Astrocyte of the spinal cord (primary cell): ENCODE measurements around the gene OR4C13.
"Not testable (repeated sequence)": the region's sequence is repeated elsewhere in the genome, so short reads cannot be mapped to it uniquely, and the experiment has no call there.

ENCODE experiments used
- DNase-seq: peaks from one replicate; pipeline ENCODE4 v3.0.0; 2011; ENCODE audit warnings: low read depth, low spot score
- H3K4me3 ChIP-seq: 2 replicates; pipeline ENCODE4 v1.5.1; 2011; ENCODE audit warnings: low read depth, mild to moderate bottlenecking, low read length, moderate library complexity
- in situ Hi-C: cut with HindIII; loops from 2 replicates; pipeline ENCODE4 v1.10.0; 2017; ENCODE audit warnings: low sequenced_read_pairs
- TF ChIP-seq, protein P1 (sequence below): IDR thresholded peaks from 2 replicates; pipeline ENCODE4 v1.5.1; 2012; ENCODE audit warnings: low read depth, mild to moderate bottlenecking, low read length, inconsistent platforms

The OR4C13 gene

DNA sequence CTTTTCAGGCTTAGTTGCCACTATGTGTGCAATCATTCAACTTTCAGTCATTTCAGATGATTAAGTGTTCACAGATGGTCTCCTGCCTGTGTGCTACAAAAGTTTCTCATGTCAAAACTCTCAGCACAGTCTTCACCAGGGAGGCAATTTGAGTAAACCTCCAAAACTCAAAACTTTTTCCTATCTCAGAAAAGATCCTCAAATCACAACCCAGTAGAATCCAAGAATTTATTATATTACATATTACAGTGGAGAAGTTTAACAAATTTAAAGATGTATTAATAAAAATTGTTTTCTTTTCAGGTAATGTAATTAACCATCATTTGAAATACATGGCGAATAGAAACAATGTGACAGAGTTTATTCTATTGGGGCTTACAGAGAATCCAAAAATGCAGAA is at the start of gene OR4C13:
Gene OR4C13, plus strand, starts transcription at position 301 of the 400 bp plus-strand sequence. Its CDS starts 32 bp downstream, at position 333.
- TF ChIP-seq, protein P1, sequence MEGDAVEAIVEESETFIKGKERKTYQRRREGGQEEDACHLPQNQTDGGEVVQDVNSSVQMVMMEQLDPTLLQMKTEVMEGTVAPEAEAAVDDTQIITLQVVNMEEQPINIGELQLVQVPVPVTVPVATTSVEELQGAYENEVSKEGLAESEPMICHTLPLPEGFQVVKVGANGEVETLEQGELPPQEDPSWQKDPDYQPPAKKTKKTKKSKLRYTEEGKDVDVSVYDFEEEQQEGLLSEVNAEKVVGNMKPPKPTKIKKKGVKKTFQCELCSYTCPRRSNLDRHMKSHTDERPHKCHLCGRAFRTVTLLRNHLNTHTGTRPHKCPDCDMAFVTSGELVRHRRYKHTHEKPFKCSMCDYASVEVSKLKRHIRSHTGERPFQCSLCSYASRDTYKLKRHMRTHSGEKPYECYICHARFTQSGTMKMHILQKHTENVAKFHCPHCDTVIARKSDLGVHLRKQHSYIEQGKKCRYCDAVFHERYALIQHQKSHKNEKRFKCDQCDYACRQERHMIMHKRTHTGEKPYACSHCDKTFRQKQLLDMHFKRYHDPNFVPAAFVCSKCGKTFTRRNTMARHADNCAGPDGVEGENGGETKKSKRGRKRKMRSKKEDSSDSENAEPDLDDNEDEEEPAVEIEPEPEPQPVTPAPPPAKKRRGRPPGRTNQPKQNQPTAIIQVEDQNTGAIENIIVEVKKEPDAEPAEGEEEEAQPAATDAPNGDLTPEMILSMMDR, result no peak
- DNase-seq, result no peak
- H3K4me3 ChIP-seq, result no peak within 1 kb of the TSS
- in situ Hi-C loops, result no loop called here

DNA sequence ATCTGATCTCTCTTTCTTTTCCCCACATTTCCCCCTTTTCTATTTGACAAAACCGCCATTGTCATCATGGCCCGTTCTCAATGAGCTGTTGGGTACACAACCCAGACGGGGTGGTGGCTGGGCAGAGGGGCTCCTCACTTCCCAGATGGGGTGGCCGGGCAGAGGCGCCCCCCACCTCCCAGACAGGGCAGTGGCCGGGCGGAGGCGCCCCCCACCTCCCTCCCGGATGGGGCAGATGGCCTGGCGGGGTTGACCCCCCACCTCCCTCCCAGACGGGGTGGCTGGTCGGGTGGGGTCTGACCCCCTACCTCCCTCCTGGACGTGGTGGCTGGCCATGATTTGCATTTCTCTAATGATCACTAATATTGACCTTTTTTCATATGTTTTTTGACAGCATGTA is 40.7 kb upstream of the OR4C13 start:
- in situ Hi-C loops, result not testable (repeated sequence)

DNA sequence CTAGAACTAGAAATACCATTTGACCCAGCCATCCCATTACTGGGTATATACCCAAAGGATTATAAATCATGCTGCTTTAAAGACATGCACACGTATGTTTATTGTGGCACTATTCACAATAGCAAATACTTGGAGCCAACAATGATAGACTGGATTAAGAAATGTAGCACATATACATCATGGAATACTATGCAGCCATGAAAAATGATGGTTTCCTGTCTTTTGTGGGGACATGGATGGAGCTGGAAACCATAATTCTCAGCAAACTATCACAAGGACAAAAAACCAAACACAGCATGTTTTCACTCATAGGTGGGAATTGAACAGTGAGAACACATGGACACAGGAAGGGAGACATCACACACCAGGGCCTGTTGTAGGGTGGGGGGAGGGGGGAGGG is 3.5 kb upstream of the OR4C13 start:
- H3K4me3 ChIP-seq, DNase-seq, in situ Hi-C loops: not testable (repeated sequence)

More for the DNA sequence above, 40.7 kb upstream of the OR4C13 start:
- not testable (repeated sequence) for DNase-seq, H3K4me3 ChIP-seq

DNA sequence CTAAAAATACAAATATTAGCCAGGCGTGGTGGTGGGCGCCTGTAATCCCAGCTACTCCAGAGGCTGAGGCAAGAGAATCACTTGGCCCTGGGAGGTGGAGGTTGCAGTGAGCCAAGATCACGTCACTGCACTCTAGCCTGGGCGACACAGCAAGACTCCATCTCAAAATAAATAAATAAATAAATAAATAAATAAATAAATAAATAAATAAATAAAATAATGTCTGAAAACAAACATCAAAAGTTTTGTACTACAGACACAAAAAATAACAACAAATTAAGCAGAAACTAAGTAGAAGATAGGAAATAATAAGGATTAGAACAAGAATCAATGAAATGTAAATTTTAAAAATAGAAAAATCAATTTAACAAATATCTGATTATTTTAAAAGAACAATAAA is 21.2 kb downstream of the OR4C13 start:
- H3K4me3 ChIP-seq, in situ Hi-C loops, DNase-seq: not testable (repeated sequence)

DNA sequence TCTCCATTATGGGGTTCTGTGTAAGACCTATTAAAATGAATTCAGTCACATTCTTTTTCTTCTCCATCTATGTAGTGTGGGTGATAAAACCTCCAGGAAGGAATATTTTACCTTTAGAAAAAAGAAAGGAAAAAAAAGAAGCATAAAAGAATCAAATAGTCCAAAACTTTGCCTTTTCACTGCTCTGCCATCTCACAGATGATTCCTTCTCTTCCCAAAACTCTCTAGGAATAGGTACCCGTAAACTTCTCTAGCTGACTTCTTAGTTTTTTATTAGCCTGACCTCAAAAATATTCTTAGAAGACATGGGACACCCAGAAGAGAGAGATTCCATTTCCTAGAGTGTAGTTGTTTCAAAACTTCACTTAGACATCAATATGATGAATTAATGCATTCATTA is 30.2 kb downstream of the OR4C13 start, which contains the start of gene OR4C12:
Gene OR4C12, minus strand, starts transcription at position 101 of the 400 bp plus-strand sequence. Its CDS starts 34 bp downstream, at position 67.
- DNase-seq, in situ Hi-C loops, H3K4me3 ChIP-seq: not testable (repeated sequence)

DNA sequence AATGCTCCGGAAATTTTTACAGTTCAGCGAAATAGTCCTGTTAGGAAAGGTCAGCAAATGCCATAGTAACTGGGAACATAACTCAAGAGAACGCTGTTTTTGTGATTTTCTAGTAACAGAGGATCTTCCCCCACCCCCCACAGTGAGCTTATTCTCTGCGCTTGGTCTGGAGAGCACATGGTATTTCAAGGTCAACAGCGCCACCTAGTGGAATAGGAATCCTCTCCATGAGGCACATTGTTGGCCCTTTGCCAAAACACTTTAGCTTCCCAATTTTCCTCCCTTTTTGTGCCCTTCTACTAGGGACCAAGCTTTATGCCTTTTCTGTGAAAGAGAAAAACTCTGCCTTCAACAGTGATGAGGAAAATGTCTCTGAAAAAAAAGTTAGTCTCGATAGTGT is 43.4 kb downstream of the OR4C13 start:
- in situ Hi-C loops, result no loop called here
- no peak for DNase-seq
- no peak overlapping the region for H3K4me3 ChIP-seq
- TF ChIP-seq, protein P1, result no peak
